Suppressor macrophage treated with lipopolysaccharide for 4 hours (primary cell): ENCODE measurements around the gene ELFN2.
"Not testable (repeated sequence)": the region's sequence is repeated elsewhere in the genome, so short reads cannot be mapped to it uniquely, and the experiment has no call there.

Source experiments
- DNase-seq: peaks from one replicate; pipeline ENCODE4 v3.0.0-alpha.2; 2020

The ELFN2 gene

GRCh38 chr22:37409031-37409430 lies 18.2 kb downstream of the ELFN2 start:
- DNase-seq, result no peak

GRCh38 chr22:37407856-37408255 lies 19.4 kb downstream of the ELFN2 start:
- no peak for DNase-seq

- no peak for DNase-seq
Observed at GRCh38 chr22:37406441-37407235, 20.6 kb downstream of the ELFN2 start.

DNA sequence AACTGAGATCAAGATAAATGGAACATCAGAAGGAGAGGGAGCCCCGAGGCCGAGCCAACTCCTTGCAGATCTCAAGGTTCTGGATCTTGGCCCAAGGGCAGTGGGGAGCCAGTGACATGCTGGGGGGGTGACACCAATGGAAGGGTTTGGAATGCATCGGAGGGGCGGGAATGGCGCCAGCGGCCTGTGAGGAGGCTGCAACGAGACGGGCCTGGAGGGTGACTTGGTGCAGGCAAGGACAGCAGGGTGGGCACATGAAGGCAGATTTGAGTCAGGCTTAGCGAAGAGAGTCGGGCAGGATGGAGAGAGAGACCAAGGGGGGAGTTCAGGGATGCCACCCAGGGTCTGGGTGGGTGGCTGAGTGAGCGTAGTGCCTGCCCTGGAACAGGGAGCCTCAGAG lies 23.2 kb downstream of the ELFN2 start:
- no peak for DNase-seq

DNA sequence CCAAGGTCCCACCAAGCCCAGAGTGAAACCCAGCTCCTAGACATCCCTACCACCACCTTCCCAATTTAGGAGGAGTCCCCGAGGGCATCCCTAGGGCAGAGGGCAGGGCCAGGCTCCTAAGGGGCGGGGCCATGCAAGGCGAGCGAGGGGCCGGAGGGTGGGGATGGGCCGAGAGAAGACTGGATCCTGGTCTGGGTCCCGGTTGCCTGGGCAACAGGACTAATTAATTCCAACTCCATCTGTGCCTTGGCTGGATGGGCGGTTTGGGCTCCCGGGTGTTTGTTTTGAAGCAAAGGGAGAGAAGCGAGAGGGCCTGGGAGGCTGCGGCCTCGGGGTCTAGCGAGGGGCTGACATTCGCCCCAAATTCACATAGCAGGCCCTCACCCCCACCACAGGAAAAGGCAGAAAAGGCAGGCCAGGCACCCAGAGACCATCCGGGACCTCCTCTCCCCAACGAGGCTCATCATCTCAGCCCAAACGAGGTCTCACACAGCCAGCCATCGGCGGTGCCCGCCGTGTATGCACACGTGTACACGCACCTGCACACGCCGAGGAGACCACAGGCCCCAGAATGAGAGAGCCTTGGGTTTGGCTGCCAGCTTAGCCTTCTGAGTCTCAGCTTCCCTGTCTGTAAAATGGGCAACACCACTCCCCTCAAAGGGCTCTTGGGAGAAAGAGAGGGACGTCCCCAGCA lies 23.9 kb downstream of the ELFN2 start:
- DNase-seq, result no peak

DNA sequence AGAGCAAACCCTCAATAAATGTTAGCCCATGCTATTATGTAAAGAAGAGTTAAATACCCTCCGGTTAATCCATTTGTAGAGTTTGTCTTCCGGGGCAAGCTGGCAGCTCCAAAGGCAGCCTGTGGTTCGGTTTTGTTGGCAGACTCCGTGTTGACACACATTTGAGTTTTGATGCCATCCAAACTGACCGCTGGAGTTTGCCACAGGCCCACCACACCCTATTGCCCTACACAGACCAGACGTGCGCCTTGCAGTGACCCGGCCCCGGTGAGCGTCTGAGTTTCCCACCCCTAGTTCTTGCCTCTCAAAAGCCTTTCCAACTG lies 25.1 kb downstream of the ELFN2 start:
- DNase-seq, result no peak

DNA sequence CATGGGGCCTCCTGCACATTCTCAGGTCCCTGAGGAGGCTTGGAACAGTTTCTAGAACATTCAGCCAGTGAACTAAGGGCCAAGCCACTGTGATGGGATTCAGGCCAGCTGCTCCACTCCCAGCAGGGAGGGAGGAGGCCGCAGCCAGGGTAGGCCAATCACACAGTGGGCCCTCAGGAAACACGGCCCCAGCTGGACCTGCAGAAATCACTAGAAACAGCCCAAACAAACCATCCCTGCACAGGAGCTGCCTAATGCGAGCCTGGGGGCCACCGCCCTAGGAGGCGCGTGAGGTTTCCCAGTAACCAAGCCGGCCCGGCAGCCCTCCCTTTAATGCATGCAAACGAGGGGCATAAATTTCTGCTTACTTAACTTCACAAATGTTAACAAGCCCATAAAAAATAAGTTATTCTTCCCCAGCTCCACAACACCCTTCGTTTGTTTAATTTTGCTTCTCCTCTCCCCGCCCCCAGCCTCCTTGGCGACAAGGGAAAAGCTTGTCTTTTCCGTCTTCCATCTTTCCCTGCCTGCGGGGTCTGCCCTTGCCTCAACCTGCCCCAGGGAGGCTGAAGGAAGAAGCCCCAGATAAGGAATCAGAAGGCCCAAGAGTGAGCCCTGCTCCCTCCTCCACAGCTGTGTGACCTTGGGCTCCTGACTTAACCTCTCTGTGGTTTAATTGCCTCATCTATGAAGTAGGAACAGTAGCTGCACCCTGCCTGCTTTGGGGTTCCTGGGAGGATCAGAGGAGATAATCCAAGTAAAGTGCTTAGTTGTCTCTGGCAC lies 25.7 kb downstream of the ELFN2 start:
- no peak for DNase-seq

- DNase-seq, result no peak
Observed at GRCh38 chr22:37400719-37401118, 26.6 kb downstream of the ELFN2 start.

- DNase-seq, result not testable (repeated sequence)
Observed at GRCh38 chr22:37399457-37399856, 27.8 kb downstream of the ELFN2 start.

DNA sequence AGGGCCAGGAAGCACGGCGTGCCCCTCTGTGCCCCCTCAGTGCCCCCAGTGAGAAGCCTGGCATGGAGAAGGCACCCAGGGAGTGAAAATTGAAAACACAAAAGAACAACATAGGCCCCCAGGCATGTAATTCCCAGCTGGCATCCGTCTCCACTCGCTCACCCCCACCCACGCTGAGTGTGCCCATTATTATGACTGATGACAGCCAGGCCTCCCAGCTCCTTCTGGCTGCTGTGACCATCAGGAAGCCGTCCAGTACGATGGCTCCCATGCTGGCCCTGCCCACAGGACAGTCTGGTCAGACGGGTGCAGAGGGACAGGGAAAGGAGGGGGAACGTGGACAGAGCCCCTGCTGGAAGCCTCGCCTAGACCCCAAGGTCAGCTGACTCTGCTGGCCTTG lies 30.1 kb downstream of the ELFN2 start:
- DNase-seq, result no peak

DNA sequence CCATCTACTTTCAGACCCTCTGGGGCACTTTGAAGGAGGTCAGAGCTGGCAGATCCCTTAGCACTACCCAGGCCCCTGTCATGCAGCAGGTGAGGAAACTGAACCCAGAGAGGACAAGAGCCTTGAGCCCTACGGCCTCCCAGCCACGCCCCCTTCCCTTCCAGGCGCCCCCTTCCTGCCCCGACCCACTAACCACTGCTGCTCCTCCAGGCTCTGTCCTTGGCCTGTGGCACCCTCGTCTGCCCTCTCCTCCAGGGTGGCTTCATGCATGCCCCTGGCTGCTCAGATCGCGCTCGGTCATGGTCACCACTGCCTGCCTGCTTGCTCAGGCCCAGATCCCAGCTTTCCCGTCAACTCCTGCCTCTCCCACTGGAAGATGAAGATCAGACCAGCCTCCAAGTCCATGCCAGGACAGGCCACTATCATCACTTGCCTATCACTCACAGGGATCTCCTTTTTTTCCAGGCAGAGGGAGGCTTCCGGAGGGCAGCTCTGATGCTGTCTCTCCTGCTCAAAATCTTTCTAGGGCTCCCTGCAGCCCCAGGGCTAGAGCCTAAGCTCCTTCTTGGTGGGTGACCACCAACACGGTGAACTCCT lies 30.7 kb downstream of the ELFN2 start:
- no peak for DNase-seq

DNA sequence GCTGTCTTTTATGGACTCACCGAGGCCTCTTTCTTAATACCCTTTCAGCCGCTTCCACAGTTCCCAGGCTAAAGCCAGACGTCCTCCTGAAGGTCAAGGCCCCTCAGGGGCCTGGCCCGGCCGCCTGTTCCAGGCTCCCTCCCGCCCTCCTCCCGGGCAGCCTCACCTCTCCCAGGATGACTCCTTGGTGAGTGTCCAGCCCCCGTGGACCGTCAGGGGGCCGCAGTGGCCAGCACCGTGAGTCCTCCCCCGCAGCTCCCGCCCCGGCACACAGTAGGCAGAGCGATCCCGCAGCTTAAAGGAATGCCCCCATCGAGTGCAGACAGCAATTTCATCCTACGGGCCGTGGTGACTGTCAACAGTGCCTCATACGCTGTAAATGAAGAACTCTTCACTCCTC lies 32.9 kb downstream of the ELFN2 start:
- no peak for DNase-seq

- no peak for DNase-seq
Observed at GRCh38 chr22:37393746-37394145, 33.5 kb downstream of the ELFN2 start.

GRCh38 chr22:37392721-37393328 lies 34.5 kb downstream of the ELFN2 start:
- DNase-seq, result no peak

GRCh38 chr22:37391702-37392101 lies 35.6 kb downstream of the ELFN2 start:
- DNase-seq, result no peak

GRCh38 chr22:37390075-37390474 lies 37.2 kb downstream of the ELFN2 start:
- no peak for DNase-seq

DNA sequence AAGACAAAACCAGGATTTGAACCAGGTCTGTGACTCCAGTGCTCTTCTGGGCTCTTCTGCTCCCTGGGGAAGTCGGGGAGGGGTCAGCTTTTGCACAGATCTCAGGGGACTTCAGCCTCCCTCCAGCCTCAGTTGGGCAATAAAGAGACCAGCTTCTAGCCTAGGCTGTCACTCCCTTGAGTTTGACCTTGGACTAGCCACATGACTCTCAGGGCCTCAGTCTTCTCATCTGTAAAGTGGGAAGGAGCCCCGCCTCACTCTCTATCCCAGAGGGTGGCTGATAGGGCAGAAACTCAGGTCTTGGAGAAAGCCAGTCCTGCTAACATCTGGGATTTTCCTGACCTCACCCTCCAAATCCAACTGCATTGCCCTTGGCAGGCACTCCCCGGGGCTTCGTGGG lies 38.7 kb downstream of the ELFN2 start:
- DNase-seq, result no peak

- DNase-seq, result no peak
Observed at GRCh38 chr22:37387793-37388192, 39.5 kb downstream of the ELFN2 start.

- DNase-seq, result no peak
Observed at GRCh38 chr22:37386441-37386840, 40.8 kb downstream of the ELFN2 start.

DNA sequence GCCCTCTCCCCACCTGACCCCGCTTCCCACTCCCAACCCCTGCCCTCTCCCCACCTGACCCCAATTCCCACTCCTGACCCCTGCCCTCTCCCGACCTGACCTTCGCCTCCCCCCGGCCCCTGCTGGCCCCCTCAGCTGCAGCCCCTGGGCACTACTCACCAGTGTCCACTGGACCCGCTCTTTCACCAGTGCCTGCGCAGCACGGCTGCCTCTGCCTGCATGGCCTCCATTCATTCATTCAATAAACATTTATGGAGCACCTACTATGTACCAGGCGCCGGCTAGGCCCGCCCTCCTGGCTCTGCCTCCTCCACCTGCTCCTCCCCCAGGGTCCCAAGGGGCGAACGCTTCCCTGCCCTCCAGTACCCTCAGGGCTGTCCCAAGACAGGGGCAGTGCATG lies 42.6 kb downstream of the ELFN2 start:
- DNase-seq, result no peak

GRCh38 chr22:37383341-37383740 lies 43.9 kb downstream of the ELFN2 start:
- DNase-seq, result no peak

DNA sequence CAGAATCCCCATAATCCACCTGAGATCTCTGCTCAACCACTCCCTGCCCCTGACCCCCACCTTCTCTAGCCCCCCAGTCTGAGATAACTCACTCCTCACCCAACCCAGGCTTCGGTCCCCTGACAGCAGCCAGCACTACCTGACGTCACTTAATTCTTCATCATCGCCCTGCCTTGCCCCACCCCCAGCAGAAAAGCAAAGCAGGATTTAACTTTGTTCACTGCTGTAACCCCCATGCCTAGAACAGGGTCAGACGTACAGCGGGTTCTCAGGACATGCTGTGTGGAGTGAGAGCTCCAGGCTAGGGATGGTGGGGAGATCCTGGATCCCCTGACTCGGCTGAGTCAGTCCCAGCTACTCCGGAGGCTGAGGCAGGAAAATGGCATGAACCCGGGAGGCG lies 45.8 kb downstream of the ELFN2 start:
- DNase-seq, result no peak

- no peak for DNase-seq
Observed at GRCh38 chr22:37379722-37380121, 47.6 kb downstream of the ELFN2 start.
